ENCODE results near the gene EXOC3.

Gene EXOC3

GRCh38 chr5:488744-489688 is 46.0 kb downstream of the EXOC3 start:
- DNase-seq (ENCODE audit: low read depth), result no peak
- no peak overlapping the region for H3K4me3 ChIP-seq (replicated peaks; ENCODE audit: low read depth, low read length)
- TF ChIP-seq, protein P1, sequence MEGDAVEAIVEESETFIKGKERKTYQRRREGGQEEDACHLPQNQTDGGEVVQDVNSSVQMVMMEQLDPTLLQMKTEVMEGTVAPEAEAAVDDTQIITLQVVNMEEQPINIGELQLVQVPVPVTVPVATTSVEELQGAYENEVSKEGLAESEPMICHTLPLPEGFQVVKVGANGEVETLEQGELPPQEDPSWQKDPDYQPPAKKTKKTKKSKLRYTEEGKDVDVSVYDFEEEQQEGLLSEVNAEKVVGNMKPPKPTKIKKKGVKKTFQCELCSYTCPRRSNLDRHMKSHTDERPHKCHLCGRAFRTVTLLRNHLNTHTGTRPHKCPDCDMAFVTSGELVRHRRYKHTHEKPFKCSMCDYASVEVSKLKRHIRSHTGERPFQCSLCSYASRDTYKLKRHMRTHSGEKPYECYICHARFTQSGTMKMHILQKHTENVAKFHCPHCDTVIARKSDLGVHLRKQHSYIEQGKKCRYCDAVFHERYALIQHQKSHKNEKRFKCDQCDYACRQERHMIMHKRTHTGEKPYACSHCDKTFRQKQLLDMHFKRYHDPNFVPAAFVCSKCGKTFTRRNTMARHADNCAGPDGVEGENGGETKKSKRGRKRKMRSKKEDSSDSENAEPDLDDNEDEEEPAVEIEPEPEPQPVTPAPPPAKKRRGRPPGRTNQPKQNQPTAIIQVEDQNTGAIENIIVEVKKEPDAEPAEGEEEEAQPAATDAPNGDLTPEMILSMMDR (IDR thresholded peaks at IDR 0.05; ENCODE audit: low read length, missing control alignments), result no peak

- no peak overlapping the region for H3K4me3 ChIP-seq (replicated peaks; ENCODE audit: low read depth, low read length)
- TF ChIP-seq, protein P1 (IDR thresholded peaks at IDR 0.05; ENCODE audit: low read length, missing control alignments), result no peak
- no peak for DNase-seq (ENCODE audit: low read depth)
Measured at GRCh38 chr5:489689-490080, 46.7 kb downstream of the EXOC3 start.

GRCh38 chr5:490116-491106 is 47.4 kb downstream of the EXOC3 start:
- DNase-seq (ENCODE audit: low read depth), result no peak
- TF ChIP-seq, protein P1 (IDR thresholded peaks at IDR 0.05; ENCODE audit: low read length, missing control alignments), result no peak
- no peak overlapping the region for H3K4me3 ChIP-seq (replicated peaks; ENCODE audit: low read depth, low read length)

DNA sequence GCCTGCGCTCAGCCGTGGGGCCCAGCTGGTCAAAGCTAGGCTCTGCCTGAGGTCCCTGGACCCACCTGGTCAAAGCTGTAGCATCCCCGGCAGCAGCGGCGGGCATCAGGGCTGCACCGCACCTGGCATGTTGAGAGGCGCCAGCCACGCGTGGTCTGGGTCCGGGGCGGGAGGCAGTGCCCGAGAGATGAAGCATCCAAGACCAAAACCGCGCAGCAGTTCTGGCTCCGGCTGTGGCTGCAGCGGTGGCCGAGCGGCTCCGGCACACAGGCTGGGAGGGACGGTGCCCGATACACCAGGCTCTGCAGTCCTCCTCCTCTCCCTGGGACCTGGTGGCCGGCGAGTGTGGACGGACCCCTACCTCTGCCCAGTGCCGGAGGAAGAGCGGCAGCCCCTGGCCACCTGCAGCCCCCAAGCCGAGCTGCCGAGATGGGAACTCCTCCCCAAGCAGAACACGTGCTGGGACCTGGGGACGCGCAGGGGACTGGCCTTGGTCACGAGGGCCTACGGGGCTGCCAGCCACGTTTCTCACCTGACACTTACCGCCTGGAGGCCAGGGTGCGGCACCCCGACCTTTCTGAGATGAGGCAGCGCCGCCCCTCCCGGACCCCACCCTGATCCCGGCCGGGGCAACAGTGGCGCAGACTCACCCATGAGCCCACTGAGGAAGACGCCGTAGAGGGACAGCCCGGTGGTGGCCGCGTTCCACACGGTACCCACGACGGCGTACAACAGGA is 48.3 kb downstream of the EXOC3 start:
- DNase-seq (ENCODE audit: low read depth), result no peak
- no peak overlapping the region for H3K4me3 ChIP-seq (replicated peaks; ENCODE audit: low read depth, low read length)
- TF ChIP-seq, protein P1 (IDR thresholded peaks at IDR 0.05; ENCODE audit: low read length, missing control alignments), result no peak

DNA sequence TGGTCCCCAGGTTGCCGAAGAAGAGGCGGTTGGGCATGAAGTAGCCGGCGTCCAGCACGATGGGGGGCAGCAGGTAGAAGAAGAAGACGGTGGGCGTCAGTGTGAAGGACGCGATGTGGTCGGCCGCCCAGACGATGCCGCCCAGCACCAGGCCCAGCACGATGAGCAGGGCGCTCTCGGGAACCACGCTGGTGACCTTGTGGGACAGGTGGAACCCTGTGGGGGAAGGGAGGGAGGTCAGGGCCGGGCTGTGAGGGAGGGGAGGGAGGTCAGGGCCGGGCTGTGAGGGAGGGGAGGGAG is 48.8 kb downstream of the EXOC3 start:
- TF ChIP-seq, protein P1 (IDR thresholded peaks at IDR 0.05; ENCODE audit: low read length, missing control alignments), result no peak
- no peak for DNase-seq (ENCODE audit: low read depth)

GRCh38 chr5:492314-492893 is 49.4 kb downstream of the EXOC3 start:
- TF ChIP-seq, protein P1 (IDR thresholded peaks at IDR 0.05; ENCODE audit: low read length, missing control alignments), result no peak
- DNase-seq (ENCODE audit: low read depth), result no peak
- H3K4me3 ChIP-seq (replicated peaks; ENCODE audit: low read depth, low read length), result no peak overlapping the region

More for the DNA sequence above, 48.8 kb downstream of the EXOC3 start:
- no peak overlapping the region for H3K4me3 ChIP-seq (replicated peaks; ENCODE audit: low read depth, low read length)
